NCI-H2081 treated with DMSO at 0.1 percent for 48 hours (cell line): ENCODE measurements around the gene TOM1L2.
"Not testable (repeated sequence)": the region's sequence is repeated elsewhere in the genome, so short reads cannot be mapped to it uniquely, and the experiment has no call there.

Experiments
- DNase-seq: peaks from one replicate; lab custom pipeline; 2025; lab: John Stamatoyannopoulos, UW

Gene TOM1L2

DNA sequence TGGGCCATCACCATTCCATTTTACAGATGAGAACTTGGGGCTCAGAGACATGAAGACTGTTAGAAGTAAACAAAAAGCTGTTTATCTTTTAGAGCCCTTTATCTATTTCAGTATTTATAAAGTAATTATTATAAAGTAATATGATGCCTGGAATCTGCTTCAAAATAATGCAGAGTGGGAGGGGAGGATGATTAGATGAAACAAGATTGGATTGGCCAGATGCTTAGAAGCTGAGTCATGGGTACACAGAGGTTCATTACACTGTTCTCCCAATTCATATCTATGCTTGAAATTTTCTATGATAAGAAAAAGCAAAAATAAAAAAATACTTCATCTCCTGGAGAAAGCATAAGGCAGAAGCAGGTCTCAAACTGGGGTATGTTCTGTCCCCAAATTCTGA lies 29.4 kb downstream of the TOM1L2 start:
- DNase-seq = no peak

GRCh38 chr17:17941015-17941414 lies 31.2 kb downstream of the TOM1L2 start:
- DNase-seq = no peak

- DNase-seq = no peak
These were observed 31.7 kb downstream of the TOM1L2 start for GRCh38 chr17:17940441-17940911.

- not testable (repeated sequence) for DNase-seq
These were observed 32.3 kb downstream of the TOM1L2 start for GRCh38 chr17:17939941-17940340.

DNA sequence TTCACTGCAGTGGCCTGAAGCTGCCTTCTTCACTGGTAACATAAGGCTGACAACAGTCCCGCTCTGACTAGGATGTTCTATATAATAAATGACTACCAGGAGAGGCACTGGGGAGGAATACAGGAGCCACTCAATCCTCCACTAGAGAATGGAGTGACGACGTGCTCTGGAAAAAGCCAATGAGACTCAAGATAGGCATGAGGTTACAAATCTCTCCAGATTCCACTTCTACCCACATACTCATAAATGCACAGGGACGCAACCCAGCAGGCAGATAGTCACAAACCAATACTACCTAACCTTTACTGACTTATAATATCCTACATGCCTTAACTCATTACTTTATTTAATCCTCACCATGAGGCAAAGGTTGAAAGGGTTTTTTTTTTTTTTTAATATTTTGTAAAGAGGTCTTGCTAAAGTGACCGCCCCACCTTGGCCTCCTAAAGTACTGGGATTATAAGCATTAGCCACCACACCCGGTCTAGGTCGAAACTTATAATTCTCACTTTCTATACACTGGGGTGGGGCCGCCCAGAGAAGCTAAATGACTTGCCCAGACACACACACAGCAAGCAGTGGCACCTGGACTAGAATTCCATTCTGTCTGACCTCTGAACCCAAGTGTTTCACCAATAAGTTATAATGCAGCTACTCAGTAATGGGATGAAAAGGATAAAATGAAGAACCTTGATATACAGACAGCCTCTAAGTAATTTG lies 33.7 kb downstream of the TOM1L2 start:
- DNase-seq = no peak

- no peak for DNase-seq
These were observed 34.2 kb downstream of the TOM1L2 start for GRCh38 chr17:17937958-17938357.

DNA sequence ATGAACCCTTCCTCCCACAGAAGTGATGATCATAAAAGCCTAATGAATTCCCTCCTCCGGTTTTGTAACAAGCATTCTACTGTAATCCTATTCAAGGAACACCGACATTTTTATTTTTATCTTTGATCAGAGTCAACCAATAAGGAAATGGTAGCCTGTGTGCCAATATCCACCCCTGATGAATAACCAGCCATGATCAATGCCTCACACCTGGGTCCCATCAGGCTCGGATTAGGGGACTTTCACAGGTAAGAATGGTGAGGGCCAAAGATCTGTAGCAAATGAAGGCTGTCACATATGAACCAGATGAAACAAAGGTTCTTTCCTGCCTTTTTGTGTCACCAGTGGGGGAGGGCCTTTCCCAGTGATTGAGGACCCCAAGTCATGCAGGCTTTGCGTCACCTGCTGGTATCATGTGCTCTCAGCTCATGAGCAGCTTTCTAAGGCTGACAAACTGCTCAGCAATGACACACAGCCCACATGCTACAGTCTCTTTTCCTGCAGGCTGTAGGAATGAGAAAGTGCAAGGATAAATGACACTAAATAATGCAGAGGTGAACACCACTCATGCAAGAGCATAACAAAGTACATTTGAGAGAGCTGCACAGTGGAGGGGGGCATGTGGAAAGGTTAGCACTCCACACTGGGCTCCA lies 34.9 kb downstream of the TOM1L2 start:
- DNase-seq = no peak

GRCh38 chr17:17935321-17936271 lies 36.6 kb downstream of the TOM1L2 start:
- DNase-seq = no peak

DNA sequence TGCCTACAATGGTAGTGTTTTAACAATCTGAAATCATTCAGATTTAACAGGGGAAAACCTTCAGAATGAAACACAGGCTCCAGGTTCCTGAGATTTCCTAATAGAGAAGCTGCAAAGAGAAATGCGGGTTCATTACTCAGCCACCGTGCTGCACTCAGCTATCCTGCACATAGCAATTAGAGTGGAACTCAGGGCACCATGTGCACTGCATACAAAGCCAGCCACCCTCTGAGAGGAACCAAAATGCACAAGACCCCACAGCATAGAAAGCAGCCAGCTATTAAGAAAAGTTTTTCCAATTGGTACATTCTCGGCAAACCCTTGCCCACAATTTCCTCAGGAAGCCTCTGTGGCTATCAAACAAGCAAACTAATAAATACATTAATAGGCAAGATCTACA lies 37.4 kb downstream of the TOM1L2 start:
- DNase-seq = no peak

- DNase-seq = no peak
These were observed 38.0 kb downstream of the TOM1L2 start for GRCh38 chr17:17934214-17934613.

- DNase-seq = no peak
These were observed 38.4 kb downstream of the TOM1L2 start for GRCh38 chr17:17933775-17934174.

DNA sequence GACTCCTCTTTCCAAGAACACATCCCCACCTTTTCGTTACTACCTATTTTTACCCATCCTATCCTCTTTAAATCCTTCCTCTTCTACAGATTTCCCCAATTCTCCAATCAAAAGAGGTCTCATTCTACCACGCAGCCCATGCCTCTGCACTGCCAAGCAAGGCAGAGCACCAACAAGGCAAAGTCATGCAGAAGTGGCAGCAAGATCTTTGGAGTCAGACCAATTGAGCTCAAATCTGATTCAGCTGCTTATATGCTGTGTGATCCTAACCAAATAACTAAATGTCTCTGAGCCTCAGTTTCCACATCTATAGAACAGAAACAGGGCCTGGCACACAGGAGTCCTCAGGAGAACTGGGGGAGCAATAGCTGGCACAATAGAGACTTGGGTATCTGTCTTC lies 41.0 kb downstream of the TOM1L2 start:
- no peak for DNase-seq

- DNase-seq = no peak
These were observed 41.5 kb downstream of the TOM1L2 start for GRCh38 chr17:17930674-17931073.

DNA sequence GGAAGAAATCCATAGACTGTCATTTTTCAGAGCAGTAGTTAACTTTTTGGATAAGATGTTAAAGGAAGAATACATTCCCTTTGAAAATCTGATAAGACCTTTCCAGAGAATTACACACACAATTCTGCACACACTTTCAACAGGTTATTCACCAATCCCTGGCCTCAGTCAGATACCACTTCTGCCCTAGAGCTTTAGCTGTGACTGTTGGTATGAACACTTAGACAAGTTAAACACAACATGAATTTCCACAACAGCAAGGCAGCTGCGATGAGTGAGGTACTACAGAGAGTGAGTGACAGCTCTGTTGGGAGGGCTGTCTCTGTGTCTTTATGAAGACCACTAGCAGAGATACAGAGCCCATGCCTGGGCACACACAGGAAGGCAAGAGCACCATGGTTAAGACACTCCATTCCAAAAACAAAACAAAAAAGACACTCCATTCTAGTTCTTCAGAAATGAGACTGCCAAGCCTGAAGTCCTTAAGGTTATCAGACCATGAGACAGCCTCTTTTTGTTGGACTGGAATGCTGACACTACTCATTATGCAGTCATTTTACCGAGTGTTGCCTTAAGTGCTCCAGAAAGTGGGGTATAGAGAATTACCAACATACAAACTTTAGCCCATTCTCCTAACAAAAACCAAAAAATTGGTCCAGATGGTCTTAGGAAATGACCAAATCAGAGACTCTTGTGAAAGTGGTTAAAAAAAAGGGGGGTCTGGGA lies 42.4 kb downstream of the TOM1L2 start:
- no peak for DNase-seq

DNA sequence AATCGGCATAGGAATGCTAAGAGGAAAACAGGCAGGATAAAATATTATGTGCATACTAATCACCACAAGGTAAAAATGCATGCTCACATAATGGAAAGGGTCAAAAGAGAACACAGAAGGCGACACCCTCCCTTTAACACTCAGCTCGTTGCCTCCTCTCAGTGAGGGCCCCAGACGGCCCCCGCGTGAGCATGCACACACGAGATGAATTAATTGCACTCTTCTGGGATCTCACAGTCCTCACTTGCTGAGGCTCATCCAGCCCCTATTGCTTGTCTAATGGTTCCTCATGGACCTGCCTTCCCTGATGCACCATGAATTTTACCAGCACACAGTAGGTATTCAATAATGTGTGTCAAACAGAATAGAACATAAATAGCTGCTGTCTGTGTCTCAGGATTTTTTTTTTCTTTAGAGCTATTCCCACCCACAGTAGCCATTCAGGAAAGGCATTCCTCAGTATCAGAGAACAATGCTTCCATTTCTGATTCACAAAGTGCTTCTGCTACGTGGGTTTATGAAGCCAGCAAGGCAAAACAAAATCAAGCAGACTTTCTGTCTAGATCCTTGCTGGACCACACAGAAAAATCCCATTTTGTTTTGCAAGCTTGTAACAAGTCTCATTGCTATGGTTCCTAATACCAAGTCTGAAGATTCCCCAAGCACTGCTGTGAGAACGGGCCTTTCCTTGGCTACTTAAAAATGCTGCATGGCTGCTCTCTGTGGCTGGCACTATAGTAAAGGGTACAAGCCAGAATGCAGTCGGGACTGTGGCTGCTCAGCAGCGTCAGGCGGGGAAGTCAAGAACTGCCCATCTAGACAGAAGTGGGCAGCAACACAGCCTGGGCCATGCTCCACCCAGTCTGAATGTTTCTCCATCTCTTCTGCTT lies 43.6 kb downstream of the TOM1L2 start:
- DNase-seq = no peak

DNA sequence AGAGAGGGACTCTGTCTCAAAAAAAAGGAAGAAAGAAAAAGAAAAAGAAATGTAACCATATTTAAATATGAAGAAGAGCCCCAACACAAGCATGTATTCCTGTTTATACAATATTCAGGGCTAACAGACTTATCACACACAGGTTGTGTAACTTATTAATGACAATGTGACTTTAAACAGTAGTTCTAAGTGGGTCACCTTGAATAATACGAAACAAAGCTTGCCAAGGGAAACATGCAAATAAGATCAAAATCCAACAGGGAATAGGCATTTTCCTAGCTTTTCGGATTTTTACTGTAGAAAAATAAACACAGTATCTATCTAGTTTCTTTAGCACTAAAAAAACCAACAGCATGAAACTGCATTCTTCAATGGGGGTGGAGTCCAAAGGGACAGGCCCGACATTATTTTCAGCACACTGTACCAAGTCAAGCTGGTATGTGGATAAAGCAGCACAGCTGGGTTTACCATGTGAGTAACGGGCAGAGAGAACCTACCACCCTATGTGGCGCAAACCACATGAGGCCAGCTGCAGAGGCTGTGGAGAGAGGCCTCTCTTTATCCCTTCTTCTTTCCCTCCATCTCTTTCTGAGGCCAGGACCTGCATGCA lies 45.3 kb downstream of the TOM1L2 start:
- no peak for DNase-seq

DNA sequence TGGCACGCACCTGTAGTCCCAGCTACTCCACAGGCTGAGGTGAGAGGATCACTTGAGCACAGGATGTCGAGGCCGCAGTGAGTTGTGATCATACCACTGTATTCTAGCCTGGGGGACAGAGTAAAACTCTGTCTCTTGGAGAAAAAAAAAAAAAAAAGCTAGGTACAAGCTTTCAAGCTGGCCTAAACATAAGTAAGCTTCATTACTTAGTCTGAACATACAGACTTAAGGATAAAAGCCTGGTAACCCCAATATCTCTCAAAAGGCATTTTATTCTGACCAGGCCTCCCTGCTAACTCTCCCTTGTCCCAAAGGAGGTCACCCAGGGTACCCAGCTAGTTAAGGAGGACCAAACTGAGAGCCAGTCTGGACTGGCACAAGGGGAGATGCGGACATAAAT lies 46.2 kb downstream of the TOM1L2 start:
- DNase-seq = no peak

DNA sequence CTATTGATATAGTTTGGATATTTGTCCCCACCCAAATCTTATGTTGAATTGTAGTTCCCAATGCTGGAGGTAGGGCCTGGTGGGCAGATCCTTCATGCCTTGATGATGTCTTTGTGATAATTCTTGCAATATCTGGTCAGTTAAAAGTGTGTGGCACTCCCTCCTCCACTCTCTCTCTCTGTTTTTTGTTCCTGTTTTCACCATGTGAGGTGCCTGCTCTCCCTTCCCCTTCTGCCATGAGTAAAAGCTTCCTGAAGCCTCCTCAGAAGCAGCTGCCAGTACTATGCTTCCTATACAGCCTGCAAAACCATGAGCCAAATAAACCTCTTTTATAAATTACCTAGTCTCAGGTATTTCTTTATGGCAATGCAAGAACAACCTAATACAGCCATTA lies 47.3 kb downstream of the TOM1L2 start:
- no peak for DNase-seq

- no peak for DNase-seq
These were observed 47.9 kb downstream of the TOM1L2 start for GRCh38 chr17:17924131-17924856.
